Measurements from ENCODE around the gene DLGAP4. TPM values are rescaled to one million over a fixed set of nuclear protein-coding genes. Genes with fewer than 3 reads are reported as not detected.
A peak's percentile ranks its signal among the peaks of the same experiment; 100 is the strongest.

Gene DLGAP4
- total and polyA plus RNA-seq, 8 donors = 15.1 to 92.2 (median 33.5) TPM

DNA sequence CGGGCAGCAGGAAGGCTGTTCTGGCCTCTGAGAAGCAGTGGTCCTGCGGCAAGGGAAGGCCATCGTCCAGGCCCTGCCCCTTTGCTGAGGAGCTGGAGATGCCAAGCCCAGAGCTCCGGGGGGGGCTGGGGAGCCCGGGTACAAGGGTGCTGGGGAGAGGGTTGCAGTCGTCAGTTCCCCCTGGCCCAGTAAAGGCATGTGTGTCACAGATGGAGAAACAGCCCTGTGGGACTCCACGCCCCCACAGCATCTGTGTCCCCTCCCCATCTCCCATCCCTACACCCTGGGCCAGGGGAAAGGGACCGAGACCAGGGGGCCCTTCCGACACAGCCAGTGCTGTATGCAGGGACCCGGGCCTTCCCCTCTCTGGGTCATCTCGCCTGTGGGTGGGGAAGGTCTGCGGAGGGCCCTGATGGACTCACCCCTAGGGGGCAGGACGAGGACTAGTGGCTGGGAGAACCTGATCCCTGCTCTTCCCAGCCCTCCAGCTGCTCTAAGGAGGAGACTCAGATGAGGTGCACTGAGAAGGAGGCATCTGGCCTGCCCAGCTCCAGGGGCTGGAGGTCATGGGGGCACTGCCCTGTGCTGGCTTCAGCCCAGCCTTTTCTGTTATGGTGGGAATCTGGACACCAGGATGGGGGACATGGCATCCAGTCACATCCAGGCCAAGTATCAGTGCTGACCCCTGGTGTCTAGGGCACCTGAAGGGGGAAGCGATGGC lies 235.8 kb downstream of the DLGAP4 start:
- peak overlapping the region; percentile 62 to 77 (median 72) for H3K4me3 ChIP-seq
- H3K36me3 ChIP-seq = peaks cover 0 to 23% (median 9%) of the 10 kb centered on the region in 4 donors
- peaks cover 5 to 66% (median 45%) of the 10 kb centered on the region in 4 donors for H3K4me1 ChIP-seq
- peak in 1 of 2 donors; percentile 66 for DNase-seq
- H3K9me3 ChIP-seq = no peaks in the 10 kb centered on the region
- H3K27me3 ChIP-seq = no peaks in the 10 kb centered on the region
- intact Hi-C loops (cut with DNase I; ENCODE audit: low total_unique reads) = no loop called here
- 24 to 46% (median 40%) methylated on average over 7 to 14 of the region's 14 CpGs for WGBS, 5 donors
- TF ChIP-seq, protein P1, sequence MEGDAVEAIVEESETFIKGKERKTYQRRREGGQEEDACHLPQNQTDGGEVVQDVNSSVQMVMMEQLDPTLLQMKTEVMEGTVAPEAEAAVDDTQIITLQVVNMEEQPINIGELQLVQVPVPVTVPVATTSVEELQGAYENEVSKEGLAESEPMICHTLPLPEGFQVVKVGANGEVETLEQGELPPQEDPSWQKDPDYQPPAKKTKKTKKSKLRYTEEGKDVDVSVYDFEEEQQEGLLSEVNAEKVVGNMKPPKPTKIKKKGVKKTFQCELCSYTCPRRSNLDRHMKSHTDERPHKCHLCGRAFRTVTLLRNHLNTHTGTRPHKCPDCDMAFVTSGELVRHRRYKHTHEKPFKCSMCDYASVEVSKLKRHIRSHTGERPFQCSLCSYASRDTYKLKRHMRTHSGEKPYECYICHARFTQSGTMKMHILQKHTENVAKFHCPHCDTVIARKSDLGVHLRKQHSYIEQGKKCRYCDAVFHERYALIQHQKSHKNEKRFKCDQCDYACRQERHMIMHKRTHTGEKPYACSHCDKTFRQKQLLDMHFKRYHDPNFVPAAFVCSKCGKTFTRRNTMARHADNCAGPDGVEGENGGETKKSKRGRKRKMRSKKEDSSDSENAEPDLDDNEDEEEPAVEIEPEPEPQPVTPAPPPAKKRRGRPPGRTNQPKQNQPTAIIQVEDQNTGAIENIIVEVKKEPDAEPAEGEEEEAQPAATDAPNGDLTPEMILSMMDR (IDR thresholded peaks at IDR 0.05) = peak in 5 of 7 experiments; percentile 21 to 35 (median 33)
- no peak for TF ChIP-seq POLR2AphosphoS5 (IDR thresholded peaks at IDR 0.05)
- TF ChIP-seq EP300 (IDR thresholded peaks at IDR 0.05) = no peak
- no peak for TF ChIP-seq POLR2A (IDR thresholded peaks at IDR 0.05)
- peak overlapping the region; percentile 77 to 93 (median 91) for H3K27ac ChIP-seq

DNA sequence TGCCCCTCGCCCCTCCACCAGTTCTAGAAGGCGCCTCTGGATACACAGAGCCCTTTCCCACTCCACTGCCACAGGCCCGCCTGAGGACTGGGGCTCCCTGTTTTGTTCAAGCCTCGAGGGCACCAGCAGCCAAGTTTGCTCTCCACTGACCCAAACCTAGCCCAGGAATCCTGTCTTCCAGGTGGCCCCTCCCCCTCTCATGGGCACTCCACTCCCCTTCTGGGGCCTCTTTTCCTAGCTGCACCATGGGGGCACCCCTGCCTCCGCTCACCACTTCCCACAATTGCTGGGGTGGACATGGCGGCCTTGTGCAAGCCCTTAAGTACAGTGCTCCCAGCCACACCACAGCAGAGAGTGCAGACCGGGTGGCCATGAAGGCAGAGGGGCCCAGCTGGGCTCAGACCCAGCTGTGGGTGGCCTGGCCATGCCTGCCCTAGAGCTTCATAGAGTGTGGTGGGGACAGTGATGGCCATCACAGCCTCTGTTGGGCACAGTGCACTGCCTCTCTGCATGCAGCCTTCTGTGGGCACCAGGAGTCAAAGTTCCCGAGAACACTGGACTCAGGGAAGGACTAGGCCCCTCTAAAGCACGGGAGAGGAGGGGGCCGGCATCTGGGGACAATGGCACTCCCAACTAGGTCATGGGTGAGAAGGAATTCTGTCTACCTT lies 236.5 kb downstream of the DLGAP4 start:
- WGBS, 5 donors = 70 to 94% (median 84%) methylated on average over 6 to 10 of the region's 10 CpGs
- no peak for DNase-seq

DNA sequence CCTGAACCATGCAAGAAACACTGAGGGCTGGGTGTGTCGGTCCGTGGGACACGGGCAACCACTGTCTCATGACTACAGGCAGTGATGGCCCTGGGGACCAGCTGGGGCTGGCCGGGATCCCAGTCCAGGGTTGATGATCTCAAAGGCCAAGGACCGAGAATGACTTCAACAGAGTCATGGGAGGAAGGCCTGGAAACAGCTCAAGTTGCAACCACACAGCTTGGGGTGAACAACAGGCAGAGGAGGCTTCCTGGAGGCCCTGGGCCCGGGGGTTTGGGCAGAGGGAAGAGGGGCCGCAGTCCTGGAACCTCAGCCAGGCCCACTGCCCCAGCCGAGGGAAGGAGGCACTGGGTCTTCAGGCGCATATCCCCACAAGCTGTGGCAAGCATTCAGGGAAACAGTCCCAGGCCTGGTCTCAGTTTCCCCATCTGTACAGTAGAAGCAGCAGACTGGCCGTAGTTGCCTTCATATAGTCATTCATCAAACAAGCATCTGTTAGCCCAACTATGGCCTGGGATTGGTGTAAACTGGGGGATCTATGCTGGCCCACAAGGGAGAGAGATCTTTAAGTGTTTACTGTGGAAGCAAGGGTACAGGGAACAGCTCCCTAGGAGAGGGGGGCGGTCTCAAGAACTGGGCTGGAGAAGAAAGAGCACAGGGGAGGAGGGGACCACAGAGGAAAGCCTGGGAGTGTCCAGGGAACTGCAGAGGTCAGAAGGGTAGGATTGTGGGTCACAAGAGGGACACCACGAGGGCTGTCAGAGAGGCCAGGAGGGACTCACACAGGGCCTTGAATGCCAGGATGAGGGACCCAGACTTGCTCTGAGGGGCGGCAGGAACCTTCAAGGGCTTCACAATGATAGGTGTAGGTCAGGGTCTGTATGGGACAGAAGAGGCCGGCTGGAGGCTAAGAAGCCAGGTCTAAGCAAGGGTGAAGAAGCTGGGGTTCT lies 237.3 kb downstream of the DLGAP4 start:
- no peaks in the 10 kb centered on the region for H3K27me3 ChIP-seq
- peak overlapping the region in 4 of 5 donors; percentile 90 to 93 (median 92) for H3K27ac ChIP-seq
- H3K9me3 ChIP-seq = no peaks in the 10 kb centered on the region
- H3K4me3 ChIP-seq = peak overlapping the region; percentile 62 to 77 (median 72)
- intact Hi-C loops (cut with DNase I; ENCODE audit: low total_unique reads) = no loop called here
- WGBS, 5 donors = 52 to 80% (median 70%) methylated on average over 10 to 14 of the region's 14 CpGs
- H3K36me3 ChIP-seq = peaks cover 0 to 37% (median 18%) of the 10 kb centered on the region in 4 donors
- DNase-seq = peak in 1 of 2 donors; percentile 49
- TF ChIP-seq POLR2A (IDR thresholded peaks at IDR 0.05) (no peak), EP300 (IDR thresholded peaks at IDR 0.05) (no peak), POLR2AphosphoS5 (IDR thresholded peaks at IDR 0.05) (peak in 1 of 3 donors; percentile 27)
- TF ChIP-seq, protein P1 (IDR thresholded peaks at IDR 0.05) = no peak
- H3K4me1 ChIP-seq = peaks cover 5 to 80% (median 47%) of the 10 kb centered on the region in 4 donors

More for the DNA sequence above, 236.5 kb downstream of the DLGAP4 start:
- H3K9me3 ChIP-seq = no peaks in the 10 kb centered on the region
- no peaks in the 10 kb centered on the region for H3K27me3 ChIP-seq
- intact Hi-C loops (cut with DNase I; ENCODE audit: low total_unique reads) = no loop called here
- TF ChIP-seq POLR2A (IDR thresholded peaks at IDR 0.05) = no peak
- no peak for TF ChIP-seq POLR2AphosphoS5 (IDR thresholded peaks at IDR 0.05)
- peaks cover 0 to 30% (median 13%) of the 10 kb centered on the region in 4 donors for H3K36me3 ChIP-seq
- peak overlapping the region in 4 of 5 donors; percentile 90 to 93 (median 92) for H3K27ac ChIP-seq
- H3K4me3 ChIP-seq = peak overlapping the region; percentile 62 to 77 (median 72)
- peaks cover 5 to 73% (median 46%) of the 10 kb centered on the region in 4 donors for H3K4me1 ChIP-seq

DNA sequence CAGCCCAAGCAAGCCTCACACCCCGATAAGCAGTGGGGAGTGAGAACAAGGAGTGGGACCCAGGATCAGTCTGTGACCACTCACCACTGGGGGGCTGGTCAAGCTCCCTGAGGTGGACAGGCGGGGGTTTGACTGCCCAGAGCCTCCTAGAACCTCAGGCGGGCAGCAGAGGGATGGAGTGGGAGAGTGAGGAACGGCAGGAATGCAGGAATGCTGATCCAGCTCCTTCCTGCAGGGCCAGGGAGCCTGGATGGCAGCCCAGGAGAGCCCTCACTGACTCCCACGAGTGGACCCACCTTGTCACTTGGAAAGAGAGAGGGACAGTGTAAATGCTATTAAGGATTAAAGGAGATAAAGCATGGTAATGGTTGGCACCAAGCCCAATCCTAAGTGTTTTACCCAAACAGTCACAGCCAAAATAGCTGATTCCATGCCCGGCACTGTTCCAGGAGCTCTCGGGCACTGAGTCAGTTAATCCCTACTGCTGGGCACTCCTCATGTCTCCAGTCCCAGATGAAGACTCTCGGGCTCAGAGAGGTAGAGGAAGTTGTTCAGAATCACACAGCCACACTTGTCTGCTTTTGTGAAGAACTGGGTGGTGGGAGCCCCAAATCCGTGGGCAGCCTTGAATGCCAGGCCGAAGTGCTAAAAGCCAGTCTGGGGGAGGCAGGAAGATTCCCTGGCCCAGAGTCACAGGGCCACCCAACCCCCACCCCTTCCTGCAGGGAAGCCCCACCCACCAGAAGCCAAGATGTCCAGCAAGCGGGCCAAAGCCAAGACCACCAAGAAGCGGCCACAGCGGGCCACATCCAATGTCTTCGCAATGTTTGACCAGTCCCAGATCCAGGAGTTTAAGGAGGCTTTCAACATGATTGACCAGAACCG lies 238.2 kb downstream of the DLGAP4 start:
- WGBS, 5 donors = 40 to 73% (median 59%) methylated on average over 10 to 15 of the region's 15 CpGs
- Histone ChIP-seq H3K36me3 (peaks cover 0 to 46% (median 27%) of the 10 kb centered on the region in 4 donors), H3K27me3 (no peaks in the 10 kb centered on the region), H3K27ac (peak overlapping the region in 4 of 5 donors; percentile 90 to 93 (median 92)), H3K4me3 (peak overlapping the region; percentile 62 to 77 (median 72)), H3K9me3 (no peaks in the 10 kb centered on the region), H3K4me1 (peaks cover 5 to 80% (median 47%) of the 10 kb centered on the region in 4 donors)
- intact Hi-C loops (cut with DNase I; ENCODE audit: low total_unique reads) = no loop called here
- peak in 1 of 2 donors; percentile 46 for DNase-seq
- TF ChIP-seq, protein P1 (IDR thresholded peaks at IDR 0.05) = no peak
- TF ChIP-seq EP300 (IDR thresholded peaks at IDR 0.05) (no peak), POLR2A (IDR thresholded peaks at IDR 0.05) (no peak), POLR2AphosphoS5 (IDR thresholded peaks at IDR 0.05) (peak in 1 of 3 donors; percentile 38)

All from stomach (tissue), 9 donors.